Astrocyte of the cerebellum (primary cell): ENCODE data around the gene IL7R.

Source experiments
- DNase-seq: peaks from one replicate; pipeline ENCODE4 v3.0.0-alpha.2; 2011; ENCODE audit warnings: low read depth
- H3K4me3 ChIP-seq: 2 replicates; pipeline ENCODE4 v1.5.1; 2011; ENCODE audit warnings: mild to moderate bottlenecking, low read depth, low read length, moderate library complexity
- CTCF ChIP-seq: IDR thresholded peaks from 2 replicates; pipeline ENCODE4 v1.5.1; 2012; ENCODE audit warnings: low read length, low read depth, moderate library complexity, mild to moderate bottlenecking; ENCODE audit errors: missing control alignments
- in situ Hi-C: cut with HindIII; loops from 2 replicates; pipeline ENCODE4 v1.10.0; 2017; ENCODE audit warnings: low sequenced_read_pairs

Gene IL7R

GRCh38 chr5:35816881-35817521 is 39.7 kb upstream of the IL7R start:
- TF ChIP-seq CTCF = no peak
- in situ Hi-C loops = no loop called here
- no peak overlapping the region for H3K4me3 ChIP-seq
- DNase-seq = no peak

GRCh38 chr5:35819026-35819425 is 37.7 kb upstream of the IL7R start:
- in situ Hi-C loops = no loop called here
- TF ChIP-seq CTCF = no peak
- no peak overlapping the region for H3K4me3 ChIP-seq
- no peak for DNase-seq

GRCh38 chr5:35819668-35820067 is 37.0 kb upstream of the IL7R start:
- DNase-seq = no peak
- H3K4me3 ChIP-seq = no peak overlapping the region
- in situ Hi-C loops = no loop called here
- no peak for TF ChIP-seq CTCF

GRCh38 chr5:35820735-35821134 is 36.0 kb upstream of the IL7R start:
- H3K4me3 ChIP-seq = no peak overlapping the region
- no peak for TF ChIP-seq CTCF
- no peak for DNase-seq
- in situ Hi-C loops = no loop called here

DNA sequence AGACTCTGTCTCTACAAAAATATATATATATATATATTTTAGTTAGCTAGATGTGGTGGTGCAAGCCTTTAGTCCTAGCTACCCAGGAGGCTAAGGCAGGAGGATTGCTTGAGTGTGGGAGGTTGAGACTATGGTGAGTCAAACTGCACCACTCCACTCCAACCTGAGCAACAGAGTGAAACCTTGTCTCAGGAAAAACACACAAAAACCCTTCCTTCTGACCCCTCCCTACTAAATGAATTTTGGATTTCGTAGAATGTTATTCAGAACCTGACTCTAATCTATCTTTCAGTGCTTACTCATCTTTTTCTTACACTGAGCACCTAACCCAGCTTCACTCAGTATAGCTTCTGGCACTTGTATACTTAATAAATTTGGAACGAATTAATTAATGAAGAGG is 35.2 kb upstream of the IL7R start:
- no peak for TF ChIP-seq CTCF
- H3K4me3 ChIP-seq = no peak overlapping the region
- in situ Hi-C loops = no loop called here
- DNase-seq = no peak

- H3K4me3 ChIP-seq = no peak overlapping the region
- DNase-seq = no peak
- TF ChIP-seq CTCF = no peak
- in situ Hi-C loops = no loop called here
These were observed 34.2 kb upstream of the IL7R start for GRCh38 chr5:35822511-35822910.
